ENCODE measurements around the gene ZCCHC17.

- TF ChIP-seq POLR2A (IDR thresholded peaks at IDR 0.05) (no peak), CTCF (IDR thresholded peaks at IDR 0.05) (peak; percentile 76 to 79 (median 78))
Measured at GRCh38 chr1:31394584-31395193, 97.9 kb downstream of the ZCCHC17 start.
